GM12864 (cell line): ENCODE data around the gene BIN1.

Source experiments
- DNase-seq: peaks from one replicate; pipeline ENCODE4 v3.0.0-alpha.2; 2011; ENCODE audit warnings: low read depth
- H3K4me3 ChIP-seq: 2 replicates; pipeline ENCODE4 v1.5.1; 2011; ENCODE audit warnings: mild to moderate bottlenecking, low read depth, low read length, control low read depth
- CTCF ChIP-seq: IDR thresholded peaks from 2 replicates; pipeline ENCODE4 v1.5.1; 2011; ENCODE audit warnings: low read depth, mild to moderate bottlenecking, moderate library complexity, low read length, control low read depth, inconsistent platforms; ENCODE audit errors: missing control alignments

Gene BIN1

GRCh38 chr2:127027715-127028114, 79.2 kb downstream of the BIN1 start:
- DNase-seq, result no peak
- no peak overlapping the region for H3K4me3 ChIP-seq
- peak; percentile 15 for TF ChIP-seq CTCF

GRCh38 chr2:127025359-127026166, 81.4 kb downstream of the BIN1 start:
- TF ChIP-seq CTCF, result peak; percentile 28
- peak; percentile 13 for DNase-seq
- H3K4me3 ChIP-seq, result peak overlapping the region; percentile 18

- no peak for DNase-seq
- no peak for TF ChIP-seq CTCF
- no peak overlapping the region for H3K4me3 ChIP-seq
These were observed 82.1 kb downstream of the BIN1 start for GRCh38 chr2:127024769-127025358.

- DNase-seq, result no peak
- H3K4me3 ChIP-seq, result no peak overlapping the region
- no peak for TF ChIP-seq CTCF
These were observed 83.5 kb downstream of the BIN1 start for GRCh38 chr2:127023504-127023903.

GRCh38 chr2:127022817-127023216, 84.1 kb downstream of the BIN1 start:
- no peak overlapping the region for H3K4me3 ChIP-seq
- TF ChIP-seq CTCF, result no peak
- DNase-seq, result no peak

GRCh38 chr2:127020536-127020935, 86.4 kb downstream of the BIN1 start:
- no peak for TF ChIP-seq CTCF
- no peak for DNase-seq
- no peak overlapping the region for H3K4me3 ChIP-seq

GRCh38 chr2:127017548-127017947, 89.4 kb downstream of the BIN1 start:
- H3K4me3 ChIP-seq, result no peak overlapping the region
- TF ChIP-seq CTCF, result no peak
- DNase-seq, result no peak
